Stimulated activated CD4-positive, alpha-beta T cell treated with anti-CD3 and anti-CD28 coated beads, Interleukin-4, amount 100 ng/mL, for 1 hour (primary cell): ENCODE results near the gene OR56A1.
"Not testable (repeated sequence)": the region's sequence is repeated elsewhere in the genome, so short reads cannot be mapped to it uniquely, and the experiment has no call there.

Experiments
- DNase-seq: peaks from one replicate; pipeline ENCODE4 v3.0.0-alpha.2; 2020

OR56A1 gene, protein sequence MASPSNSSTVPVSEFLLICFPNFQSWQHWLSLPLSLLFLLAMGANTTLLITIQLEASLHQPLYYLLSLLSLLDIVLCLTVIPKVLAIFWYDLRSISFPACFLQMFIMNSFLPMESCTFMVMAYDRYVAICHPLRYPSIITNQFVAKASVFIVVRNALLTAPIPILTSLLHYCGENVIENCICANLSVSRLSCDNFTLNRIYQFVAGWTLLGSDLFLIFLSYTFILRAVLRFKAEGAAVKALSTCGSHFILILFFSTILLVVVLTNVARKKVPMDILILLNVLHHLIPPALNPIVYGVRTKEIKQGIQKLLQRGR

DNA sequence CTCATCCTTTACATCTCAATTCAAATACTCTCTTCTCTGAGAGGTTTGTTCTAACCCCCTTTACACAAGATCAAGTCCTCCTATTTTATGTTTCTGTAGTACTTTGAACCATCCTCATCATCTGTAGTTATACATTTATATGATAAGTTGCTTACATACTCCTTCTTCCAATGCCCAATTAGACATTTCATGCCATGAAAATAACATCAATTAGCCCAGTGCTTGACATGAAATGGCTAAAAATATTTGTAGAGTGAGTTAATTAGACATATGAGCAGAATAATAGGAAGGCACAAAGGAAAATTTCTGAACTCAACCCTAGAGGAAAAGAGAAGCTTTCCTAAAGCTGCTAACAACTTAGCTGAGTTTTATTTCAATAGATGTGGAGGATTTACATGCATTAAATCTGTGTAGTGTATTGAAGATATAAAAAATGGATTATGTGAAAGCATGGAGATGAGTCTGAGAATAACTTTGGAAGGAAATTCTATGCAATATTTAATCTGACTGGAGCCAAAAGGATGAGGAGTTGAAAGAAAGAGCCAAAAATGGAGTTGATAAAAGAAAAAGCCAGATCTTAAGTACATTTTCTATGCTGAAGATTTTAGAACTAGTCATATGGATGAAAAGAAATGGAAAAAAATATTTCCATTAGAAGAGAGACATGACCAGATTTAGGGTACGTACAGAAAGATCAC lies at the start of gene OR56A1:
Gene OR56A1 (minus strand): TSS at position 51 of the 698 bp plus-strand sequence. CDS start 3,066 bp downstream, outside the sequence.
- DNase-seq, result no peak

DNA sequence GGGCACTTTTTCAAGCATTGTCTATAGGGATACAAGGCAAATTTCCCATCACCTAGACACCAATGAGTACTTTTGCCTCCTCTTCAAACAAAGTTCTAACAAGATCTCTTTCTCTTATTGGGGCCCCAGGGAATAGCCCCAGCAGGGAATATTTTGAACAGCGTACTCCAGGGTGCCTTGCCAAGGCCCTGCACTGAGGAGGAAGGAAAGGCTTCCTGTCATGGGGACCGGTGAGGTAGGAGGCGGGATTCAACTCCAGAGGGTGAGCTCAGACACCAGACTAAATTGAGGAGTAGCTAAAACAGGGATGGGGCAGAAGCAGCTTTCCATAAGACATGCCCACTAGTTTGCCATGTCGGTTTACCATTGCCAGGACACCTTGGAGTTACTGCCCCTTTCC lies 48.9 kb upstream of the OR56A1 start:
- DNase-seq, result no peak

DNA sequence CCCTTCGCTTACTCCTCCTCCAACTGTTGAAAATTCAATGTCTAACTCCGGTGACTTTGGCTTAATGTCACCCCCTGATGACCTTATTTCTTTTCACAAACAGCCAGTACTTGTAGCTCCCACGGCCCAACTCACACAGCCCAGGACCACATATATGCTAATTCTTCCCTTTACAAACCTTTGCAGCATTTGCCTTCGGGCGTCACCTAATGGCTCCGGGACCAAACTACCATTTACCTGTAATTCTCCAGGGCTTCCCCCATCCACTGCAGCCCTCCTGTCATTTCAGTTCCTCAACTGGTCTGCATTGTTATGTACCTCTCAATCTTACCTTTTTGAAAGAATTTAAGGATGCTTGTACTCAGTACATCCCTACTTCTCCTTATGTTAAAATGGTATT lies 47.2 kb upstream of the OR56A1 start:
- DNase-seq, result no peak

DNA sequence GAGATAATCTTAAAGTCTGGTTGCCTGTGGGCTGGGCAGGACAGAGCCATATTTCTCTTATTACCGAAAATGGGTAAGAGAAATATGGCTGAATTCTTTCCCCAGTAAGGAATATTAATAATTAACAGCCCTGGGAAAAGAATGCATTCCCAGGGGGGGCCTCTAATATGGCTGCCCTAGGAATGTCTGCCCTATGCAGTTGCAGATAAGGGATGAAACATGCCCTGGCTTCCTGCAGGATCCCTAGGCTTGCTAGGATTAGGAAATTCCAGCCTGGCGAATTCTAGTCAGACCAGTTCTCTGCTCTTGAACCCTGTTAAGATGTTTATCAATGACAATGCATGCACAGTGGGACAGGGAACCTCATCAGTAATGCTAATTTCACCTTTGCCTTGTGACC lies 45.9 kb upstream of the OR56A1 start:
- DNase-seq, result not testable (repeated sequence)

DNA sequence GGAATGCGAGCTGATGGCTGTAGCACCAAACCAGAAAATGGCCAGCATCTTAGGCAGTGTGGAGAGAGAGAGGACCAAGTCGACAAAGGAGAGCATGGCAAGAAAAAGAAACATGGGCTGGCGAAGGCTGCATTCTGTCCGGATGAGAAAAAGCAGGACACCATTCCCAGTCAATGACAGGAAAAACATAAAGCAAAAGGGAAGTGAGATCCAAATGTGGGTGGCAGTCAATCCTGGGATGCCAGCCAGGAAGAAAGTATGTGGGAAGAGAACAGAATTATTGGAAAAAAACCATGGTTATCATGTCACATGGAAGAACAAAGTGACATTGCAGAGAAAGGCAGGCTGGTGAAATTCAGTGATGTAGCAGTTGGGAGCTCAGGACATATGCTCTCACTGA lies 36.9 kb upstream of the OR56A1 start:
- DNase-seq, result no peak

DNA sequence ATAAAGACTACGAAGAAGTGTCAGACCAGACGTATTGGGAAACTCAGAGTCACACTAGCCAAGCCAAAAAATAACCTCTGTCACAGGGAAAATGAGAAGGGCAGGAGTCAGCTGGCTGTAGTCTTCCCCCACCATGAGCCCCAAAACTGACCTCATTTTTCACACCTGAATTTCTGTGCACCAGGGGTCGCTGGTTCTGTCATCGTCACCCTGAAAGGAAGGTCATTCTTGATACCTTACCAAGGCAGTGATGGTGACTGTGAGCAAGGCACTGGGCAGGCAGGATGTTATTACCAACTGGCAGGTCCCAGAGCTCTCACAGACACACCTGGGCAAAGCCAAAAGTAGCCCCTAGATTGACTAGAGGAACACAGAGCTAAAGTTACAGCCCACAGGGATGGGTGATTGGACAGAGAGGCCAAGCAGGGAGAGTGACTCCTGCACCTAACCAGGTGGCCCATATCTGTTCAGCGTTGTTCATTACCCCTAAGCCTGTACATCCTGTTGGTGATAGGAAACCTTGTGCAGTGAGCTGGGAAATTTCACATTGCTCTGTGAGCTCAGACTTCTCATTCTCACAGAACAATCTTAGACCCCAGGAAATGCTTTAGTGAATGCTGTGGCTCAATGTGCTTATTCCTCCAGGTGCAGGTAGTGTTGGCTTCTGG lies 32.3 kb upstream of the OR56A1 start:
- DNase-seq, result no peak

DNA sequence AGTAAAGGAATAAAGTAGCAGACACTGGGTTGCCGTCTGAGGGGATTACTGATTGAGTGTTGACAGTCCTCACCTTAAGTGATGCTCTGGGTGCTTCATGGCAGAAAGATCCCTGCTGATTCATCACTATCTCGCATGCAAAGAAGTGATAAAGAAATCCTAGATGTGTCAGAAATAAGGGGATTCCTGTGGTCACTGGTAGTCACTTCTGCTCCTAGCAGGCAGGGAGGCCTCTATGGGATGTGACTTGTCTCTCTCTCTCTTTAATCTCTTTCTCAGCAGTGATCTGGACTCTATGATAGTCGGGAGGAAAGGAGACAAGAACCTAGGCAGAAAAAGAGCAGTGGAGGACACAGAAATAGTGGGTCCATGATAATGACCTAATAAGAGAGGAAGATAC lies 30.9 kb upstream of the OR56A1 start:
- no peak for DNase-seq

DNA sequence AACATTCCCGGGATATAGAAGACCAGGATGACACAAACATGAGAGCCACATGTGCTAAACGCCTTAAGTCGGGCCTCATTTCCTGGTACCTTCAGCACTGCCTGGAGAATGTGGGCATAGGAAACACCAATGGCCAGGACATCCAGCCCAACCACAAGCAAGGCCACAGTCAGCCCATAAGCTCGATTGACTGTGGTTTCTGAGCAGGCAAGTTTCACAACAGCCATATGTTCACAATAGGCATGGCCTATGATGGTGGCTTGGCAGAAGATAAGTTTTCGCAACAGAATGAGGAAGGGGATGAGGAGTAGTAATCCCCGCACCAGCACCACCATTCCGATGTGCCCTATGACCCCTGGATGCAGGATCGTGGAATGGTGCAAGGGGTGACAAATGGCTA lies 26.9 kb upstream of the OR56A1 start:
- DNase-seq, result no peak

DNA sequence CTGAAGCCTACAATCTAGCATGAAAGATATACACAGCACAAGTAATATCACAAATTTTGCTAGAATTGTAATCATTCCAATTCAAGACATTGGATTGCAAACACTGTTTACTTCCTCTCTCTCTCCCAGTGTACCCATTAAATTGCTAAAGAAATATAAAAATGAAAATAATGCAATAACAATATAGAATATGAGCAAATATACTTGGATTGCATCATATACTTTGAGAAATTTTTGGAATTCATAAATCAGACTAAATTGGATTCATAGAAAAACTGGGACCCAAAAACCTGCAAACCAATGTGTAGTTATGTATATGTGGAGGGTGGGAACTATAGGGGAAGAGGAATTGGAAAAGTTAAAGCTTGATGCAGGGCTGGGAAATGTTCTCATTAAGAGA lies 25.0 kb upstream of the OR56A1 start:
- no peak for DNase-seq

DNA sequence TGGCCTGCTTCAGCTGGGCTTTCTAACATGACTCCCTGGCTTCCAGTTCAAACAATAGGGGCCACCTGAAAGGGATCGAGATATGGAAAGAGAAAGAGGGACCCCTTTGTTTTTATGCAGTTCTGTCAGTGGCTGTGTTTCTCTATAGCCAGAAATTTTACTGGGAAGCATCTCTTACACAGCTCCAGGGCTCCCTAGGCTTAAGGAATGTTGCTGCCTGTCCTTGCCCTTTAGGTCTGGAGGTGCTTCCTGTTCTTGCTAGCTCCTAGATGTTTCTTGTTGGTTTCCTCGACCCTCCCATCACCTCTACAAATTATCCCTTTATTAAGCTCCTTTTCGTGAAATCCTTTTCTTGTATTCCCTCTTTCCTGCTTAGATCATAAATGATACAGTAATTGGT lies 21.8 kb upstream of the OR56A1 start:
- DNase-seq, result no peak

DNA sequence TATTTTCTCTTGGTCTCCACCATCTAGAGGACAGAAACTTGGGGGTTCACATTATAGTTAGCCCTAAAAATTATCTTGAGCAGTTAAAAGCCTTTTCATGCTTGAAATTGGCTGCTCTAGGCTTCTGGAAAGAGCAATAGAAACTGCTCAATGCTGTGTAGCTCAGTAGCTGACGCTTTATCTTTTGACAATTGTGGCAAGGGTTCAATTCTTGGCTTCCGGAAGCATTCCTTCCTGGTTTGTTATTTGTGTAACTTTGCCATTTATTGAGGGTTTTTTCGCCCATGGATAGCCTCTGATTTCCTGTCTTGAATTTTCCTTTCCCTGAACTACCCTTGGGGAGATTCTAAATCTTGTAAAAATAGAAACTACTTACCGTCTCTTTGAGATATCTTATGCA lies 10.3 kb upstream of the OR56A1 start:
- no peak for DNase-seq

DNA sequence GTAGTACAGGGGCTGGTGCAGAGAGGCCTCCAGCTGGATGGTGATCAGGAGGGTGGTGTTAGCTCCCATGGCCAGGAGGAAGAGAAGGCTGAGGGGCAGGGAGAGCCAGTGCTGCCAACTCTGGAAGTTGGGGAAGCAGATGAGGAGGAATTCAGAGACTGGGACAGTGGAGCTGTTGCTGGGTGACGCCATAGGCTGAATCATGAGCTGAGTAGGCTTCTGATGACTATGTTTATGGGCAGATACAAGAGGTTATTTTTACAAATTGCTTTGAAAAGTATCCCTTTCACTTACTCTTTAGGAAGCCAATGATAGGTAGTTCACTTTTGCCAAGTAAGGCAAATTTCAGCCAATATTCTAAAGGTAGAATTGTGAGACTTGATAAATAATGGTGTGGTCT lies 3.1 kb downstream of the OR56A1 start:
- no peak for DNase-seq

DNA sequence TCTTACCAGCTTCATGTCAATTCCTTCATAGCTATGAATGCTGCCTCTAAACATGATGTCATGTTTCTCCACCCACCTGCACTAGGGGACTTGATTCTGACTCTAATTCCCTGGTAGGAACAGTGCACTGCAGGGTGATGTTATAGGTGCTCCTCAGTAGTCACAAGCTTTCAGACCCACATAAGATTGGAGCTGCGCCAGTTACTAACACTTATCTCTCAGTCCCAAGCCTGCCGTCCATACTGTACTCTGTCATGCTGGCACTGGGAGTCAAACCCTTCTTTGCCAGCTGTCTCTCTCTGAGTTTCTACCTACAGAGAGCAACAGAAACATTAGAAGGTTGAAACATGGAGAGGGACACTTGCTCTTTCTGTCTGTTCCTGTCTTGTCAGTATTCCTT lies 5.5 kb downstream of the OR56A1 start:
- no peak for DNase-seq

DNA sequence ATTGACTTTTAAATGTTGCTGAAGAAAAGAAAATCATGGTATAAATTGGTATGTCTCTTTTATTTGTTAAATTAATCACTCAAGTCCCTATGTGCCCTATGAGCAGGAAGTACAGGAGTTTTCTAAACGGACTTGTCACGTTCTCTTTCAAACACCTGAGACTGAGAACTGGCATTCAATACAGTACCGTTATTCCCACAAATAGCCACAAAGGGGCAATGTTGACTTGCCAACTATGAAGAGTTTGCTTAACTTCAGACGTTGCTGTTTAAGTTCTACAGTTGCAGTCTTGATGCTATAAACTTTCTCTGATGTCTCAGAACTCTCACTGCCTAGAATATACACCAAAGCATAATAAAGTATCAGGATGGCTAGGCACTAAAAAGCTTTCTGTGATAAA lies 7.6 kb downstream of the OR56A1 start:
- no peak for DNase-seq

DNA sequence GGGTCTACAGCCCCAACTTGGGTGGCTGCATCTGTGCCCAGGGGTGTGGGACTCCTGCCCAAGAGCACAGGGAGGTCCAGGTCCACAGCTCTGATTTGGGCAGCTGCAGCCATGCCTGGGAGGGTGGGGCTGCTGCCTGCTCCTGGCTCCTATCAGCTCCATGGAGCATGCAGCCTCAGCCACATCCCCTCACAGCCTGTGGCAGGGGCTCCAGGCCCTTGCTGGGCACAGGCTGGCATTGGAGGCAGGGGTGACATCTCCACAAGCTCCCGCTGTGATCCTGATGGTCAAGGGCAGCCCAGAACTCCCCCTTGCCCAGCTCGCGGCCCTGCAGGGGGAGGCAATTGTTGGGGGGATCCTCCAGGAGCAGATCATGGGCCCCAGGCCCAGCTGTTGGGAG lies 17.5 kb downstream of the OR56A1 start:
- no peak for DNase-seq

DNA sequence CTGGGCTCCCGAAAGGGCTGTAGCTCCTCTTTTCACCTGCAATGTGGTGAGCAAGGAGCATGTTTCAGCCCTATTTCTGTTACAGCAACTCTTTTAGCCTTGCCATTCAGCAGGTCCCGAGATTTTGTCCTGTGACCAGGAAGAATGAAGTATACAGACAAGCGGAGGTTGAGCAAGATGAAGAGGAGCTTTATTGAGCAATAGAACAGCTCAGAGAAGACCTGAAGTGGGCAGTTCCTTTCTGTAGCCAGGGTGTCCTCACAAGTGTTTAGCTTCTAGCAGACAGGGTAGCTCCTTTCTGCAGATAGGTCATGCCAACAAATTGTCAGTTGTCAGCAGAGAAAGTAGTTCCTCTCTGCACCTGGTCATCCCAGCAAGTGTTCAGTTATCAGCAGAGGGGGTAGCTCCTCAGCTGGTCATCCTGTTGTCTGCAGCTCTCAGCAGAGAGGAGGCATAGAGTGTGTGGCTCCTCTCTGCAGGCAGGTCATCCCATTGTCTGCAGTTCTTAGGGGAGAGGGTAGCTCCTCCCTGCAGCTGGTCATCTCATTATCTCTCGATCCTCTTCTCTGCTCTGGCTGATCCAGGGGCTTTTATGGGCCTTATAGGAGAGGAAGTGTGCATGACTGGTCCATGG lies 18.4 kb downstream of the OR56A1 start:
- DNase-seq, result no peak

DNA sequence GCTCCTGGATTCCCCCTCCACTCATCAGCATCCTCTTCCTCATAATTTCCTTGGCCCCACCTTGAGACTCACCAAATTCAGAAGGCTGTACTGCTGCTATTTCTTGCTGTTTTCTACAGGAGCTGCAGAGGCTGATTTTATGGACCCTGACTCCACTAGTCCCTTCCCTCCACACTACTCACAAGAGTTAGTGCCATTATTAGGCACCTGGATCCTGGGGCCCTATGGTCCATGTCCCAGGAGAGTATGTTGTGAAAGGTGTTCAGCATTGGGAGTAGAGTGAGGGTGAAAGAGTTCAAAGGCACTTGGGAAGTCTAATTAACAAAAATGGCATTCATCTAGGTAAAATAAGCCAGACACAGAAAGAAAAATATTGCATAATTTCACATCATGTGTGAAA lies 23.7 kb downstream of the OR56A1 start, which contains the start of gene OR56A4:
Gene OR56A4 (minus strand): TSS at position 101 of the 400 bp plus-strand sequence. CDS start 3,954 bp downstream, outside the sequence.
- no peak for DNase-seq

DNA sequence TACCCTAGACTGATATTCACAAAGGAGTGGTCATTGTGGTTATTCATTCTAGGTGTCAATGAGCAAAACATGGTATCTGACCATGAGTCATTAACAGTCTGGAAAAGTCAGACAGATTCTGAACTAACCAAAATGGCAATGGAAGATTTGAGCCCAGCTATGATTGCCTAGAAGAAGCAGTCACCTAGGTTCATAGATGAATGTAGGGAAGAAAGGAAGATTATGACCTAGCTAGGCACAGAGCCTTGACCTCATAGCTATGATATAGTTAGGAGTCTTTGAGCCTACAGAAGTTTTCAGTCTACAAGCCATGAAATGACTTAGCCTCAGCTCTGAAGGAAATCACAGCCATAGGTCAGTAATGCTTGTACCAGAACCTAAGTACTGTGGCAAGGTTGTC lies 24.2 kb downstream of the OR56A1 start:
- DNase-seq, result no peak

DNA sequence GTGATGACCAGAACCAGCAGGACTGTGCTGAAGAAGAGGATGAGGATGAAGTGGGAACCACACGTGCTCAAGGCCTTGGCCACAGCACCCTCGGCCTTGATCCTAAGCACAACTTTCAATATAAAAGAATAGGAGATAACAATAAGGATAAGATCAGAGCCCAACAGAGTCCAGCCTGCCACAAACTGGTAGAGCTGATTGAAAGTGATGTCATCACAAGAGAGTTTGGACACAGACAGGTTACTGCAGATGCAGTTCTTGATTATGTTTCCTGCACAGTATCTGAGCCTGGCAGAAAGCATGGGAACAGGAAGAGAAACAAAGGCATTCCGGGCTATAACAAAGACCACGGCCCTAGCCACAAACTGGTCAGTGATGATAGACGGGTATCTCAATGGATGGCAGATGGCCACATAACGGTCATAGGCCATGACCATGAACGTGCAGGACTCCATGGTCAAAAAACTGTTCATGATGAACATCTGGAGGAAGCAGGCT lies 28.3 kb downstream of the OR56A1 start:
- no peak for DNase-seq

DNA sequence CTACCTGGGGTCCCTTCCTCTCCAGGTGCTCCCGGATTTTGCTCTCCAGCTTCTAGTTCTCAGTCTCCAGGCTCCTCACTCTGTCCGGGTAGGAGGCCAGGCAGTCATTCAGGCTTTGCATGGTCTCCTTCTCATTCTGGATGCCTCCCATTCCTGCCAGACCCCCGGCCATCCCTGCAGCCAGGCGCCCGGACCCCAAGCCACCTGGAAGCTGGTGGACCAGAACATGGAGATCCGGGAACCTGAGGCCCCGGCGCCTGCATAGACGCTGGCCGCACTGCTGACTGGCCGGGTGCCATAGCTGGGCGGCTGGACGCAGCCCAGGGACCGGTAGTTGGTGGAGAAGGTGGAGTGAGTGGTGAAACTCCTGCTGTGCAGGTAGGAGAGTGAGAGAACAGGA lies 35.8 kb downstream of the OR56A1 start:
- no peak for DNase-seq

DNA sequence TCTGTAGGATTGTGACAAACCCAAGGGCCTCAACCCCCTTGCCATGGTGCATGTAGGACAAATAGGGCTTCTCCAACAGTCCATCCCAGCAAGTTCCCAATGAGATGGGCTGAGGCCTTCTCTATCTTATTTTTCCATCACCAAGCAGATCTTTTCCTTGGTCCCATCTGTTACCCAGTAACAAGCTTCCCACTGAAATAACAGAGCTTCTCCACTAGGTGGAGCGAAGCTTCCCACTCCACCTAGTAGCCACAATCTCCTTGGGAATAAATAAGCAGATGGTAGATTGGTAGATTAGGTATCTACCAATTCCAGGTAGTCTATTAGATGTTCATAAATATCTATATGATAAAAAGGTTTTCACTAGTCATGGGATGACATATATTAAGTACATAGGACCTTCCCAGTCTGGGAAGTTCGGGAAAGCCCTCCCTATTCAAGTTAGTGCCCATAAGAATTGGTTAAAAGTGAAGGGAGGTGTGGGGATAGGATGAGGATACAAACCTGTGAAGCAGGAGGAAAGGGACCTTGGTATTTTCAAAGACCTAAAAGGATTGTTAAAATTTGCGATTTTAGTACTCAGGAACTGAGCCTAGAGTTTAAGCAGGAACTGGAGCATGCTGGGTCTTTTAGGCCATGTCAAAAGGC lies 37.8 kb downstream of the OR56A1 start:
- no peak for DNase-seq

DNA sequence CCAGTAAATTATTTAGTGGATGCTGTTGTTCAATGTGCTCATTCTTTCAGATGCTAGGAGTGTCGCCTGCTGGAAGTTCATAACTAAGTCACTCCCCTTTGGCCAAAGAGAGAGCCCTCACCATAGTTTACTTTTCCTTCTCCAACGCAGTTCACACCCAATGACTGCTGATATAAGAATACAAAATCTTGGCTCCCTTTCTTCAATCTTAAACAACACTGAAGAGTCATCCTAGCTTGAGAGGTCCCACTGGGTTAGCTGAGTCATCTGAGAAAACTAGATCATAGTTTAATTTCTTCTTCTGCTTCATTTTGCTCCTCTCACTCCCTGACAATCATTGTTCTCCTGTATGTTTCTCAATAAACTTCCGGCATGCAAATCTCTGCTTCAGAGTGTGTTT lies 38.4 kb downstream of the OR56A1 start:
- DNase-seq, result no peak

DNA sequence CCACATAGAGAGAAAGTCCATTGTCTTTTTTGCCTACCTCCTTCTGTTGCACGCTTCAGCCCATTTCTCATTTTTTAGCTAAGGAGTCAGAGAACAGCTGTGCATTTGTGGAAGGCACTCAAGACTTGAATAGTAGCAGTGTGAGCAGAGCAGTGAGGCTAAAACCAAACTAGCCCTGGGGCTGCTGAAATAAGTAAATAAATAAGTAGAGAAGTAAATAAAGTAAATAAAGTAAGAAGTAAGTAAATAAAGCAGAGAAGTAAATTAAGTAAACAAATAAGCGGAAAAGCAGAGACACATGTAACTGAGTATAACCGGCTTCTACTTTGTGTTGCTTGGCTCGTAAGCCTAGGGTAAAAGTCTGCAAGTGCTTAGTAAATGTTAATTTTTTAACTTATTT lies 41.4 kb downstream of the OR56A1 start:
- DNase-seq, result no peak
